Thyroid gland (tissue), 4 donors: Measurements from ENCODE around the gene NGEF.

ENCODE experiments used
- CTCF ChIP-seq, 6 experiments: fragments of 200-600 bp in 3 of 6; fragments of 450-650 bp in 3 of 6; sonication (generic) in 3 of 6; IDR thresholded peaks; one replicate each; pipeline ENCODE4 v1.5.1; 2016 to 2019; ENCODE audit warnings: antibody characterized with exemption in 6 of 6, mild to moderate bottlenecking in 2 of 6, inconsistent platforms in 1 of 6, moderate library complexity in 1 of 6
- POLR2A ChIP-seq, 2 donors: fragments of 450-650 bp; IDR thresholded peaks; one replicate each; pipeline ENCODE4 v1.6.1; 2017; ENCODE audit warnings: antibody characterized with exemption in 2 of 2, mild to moderate bottlenecking in 2 of 2, moderate library complexity in 1 of 2

DNA sequence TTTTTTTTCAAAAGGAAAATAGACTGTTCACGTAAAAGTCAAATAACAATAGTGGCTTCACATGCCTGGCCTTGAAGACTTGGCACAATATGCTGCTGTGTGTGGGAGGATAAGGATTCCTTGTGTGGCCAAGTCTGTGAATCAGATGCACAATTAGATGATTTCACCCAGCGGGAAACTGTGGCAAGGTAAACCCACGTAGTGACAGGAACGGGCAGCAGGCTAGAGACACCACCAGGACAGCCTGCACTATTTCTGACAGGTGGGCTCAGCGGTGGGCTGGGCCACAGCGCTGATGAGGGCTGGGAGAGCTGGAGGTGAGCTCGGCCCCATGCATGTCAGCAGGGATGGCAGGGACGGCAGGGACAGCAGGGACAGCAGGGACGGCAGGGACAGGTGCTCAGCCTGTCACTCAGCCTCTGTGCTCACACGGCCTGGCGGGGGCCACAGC, 121.4 kb downstream of the NGEF start:
- no peak for TF ChIP-seq POLR2A (IDR thresholded peaks at IDR 0.05)
- TF ChIP-seq CTCF (IDR thresholded peaks at IDR 0.05): no peak
